Endothelial cell (in vitro differentiated cells): ENCODE data around the gene GNAI2. TPM values are rescaled to one million over a fixed set of nuclear protein-coding genes. Genes with fewer than 3 reads are reported as not detected.

ENCODE experiments used
- DNase-seq: peaks from one replicate; pipeline ENCODE4 v3.0.0; 2021; ENCODE audit warnings: low spot score
- H3K27ac Mint-ChIP-seq: one replicate; pipeline ENCODE4 v1.8.0; 2021; ENCODE audit warnings: mixed read lengths, inconsistent platforms; ENCODE audit not compliant: unreplicated experiment
- H3K27me3 Mint-ChIP-seq: one replicate; pipeline ENCODE4 v1.8.0; 2021; ENCODE audit warnings: mild to moderate bottlenecking, moderate library complexity, mixed read lengths, inconsistent platforms; ENCODE audit not compliant: unreplicated experiment
- H3K36me3 Mint-ChIP-seq: one replicate; pipeline ENCODE4 v1.8.0; 2021; ENCODE audit warnings: mild to moderate bottlenecking, low read depth, mixed read lengths, inconsistent platforms; ENCODE audit not compliant: unreplicated experiment
- H3K4me1 Mint-ChIP-seq: one replicate; pipeline ENCODE4 v1.8.0; 2021; ENCODE audit warnings: mild to moderate bottlenecking, mixed read lengths, inconsistent platforms; ENCODE audit not compliant: unreplicated experiment
- H3K4me3 Mint-ChIP-seq: one replicate; pipeline ENCODE4 v1.8.0; 2021; ENCODE audit warnings: mild to moderate bottlenecking, mixed read lengths, inconsistent platforms; ENCODE audit not compliant: unreplicated experiment
- H3K9me3 Mint-ChIP-seq: one replicate; pipeline ENCODE4 v1.8.0; 2021; ENCODE audit warnings: mixed read lengths, inconsistent platforms; ENCODE audit not compliant: unreplicated experiment
- total RNA-seq: library from RNA; stranded (reverse); fragmentation: NEBNext Ultra II Directional; extraction: Animal tissue kit (Norgen Biotek cat#: 25700); gene quantifications from one replicate; pipeline ENCODE4 v1.2.1, GENCODE V29; 2021; ENCODE audit not compliant: unreplicated experiment
- TF ChIP-seq, protein P1 (sequence below): fragments of 200-600 bp; sonication (generic); IDR thresholded peaks from one replicate; pipeline ENCODE4 v1.5.0; 2021; ENCODE audit warnings: antibody characterized with exemption; ENCODE audit not compliant: unreplicated experiment

GNAI2 gene
- total RNA-seq, 1 donor from 2014 or later: 771 TPM

DNA sequence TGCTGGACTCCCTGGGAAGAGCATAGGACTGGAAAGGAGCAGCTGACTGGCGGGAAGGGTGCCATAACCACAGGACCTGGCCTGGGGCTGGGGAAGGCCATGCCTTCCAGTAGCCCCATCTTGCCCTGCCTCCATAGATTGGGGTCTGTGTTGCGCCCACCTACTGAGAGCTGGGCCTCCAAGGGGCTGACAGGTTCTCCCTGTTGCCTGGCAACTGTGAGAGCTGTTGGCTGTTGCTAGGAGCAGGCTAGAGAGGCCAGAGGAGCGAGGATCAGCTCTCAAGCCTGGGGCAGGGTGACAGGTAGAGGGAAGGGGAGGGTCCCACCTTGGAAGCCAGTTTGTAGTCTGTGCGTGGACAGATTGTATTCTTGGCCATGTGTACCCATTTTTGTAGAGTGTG is 2.8 kb upstream of the GNAI2 start:
- Mint-ChIP-seq H3K4me3 (peak overlapping the region; percentile 12), H3K4me1 (peaks cover 32% of the 10 kb centered on the region), H3K27ac (no peak overlapping the region), H3K36me3 (peaks cover 18% of the 10 kb centered on the region), H3K9me3 (no peaks in the 10 kb centered on the region), H3K27me3 (peaks cover 22% of the 10 kb centered on the region)
- no peak for DNase-seq
- TF ChIP-seq, protein P1, sequence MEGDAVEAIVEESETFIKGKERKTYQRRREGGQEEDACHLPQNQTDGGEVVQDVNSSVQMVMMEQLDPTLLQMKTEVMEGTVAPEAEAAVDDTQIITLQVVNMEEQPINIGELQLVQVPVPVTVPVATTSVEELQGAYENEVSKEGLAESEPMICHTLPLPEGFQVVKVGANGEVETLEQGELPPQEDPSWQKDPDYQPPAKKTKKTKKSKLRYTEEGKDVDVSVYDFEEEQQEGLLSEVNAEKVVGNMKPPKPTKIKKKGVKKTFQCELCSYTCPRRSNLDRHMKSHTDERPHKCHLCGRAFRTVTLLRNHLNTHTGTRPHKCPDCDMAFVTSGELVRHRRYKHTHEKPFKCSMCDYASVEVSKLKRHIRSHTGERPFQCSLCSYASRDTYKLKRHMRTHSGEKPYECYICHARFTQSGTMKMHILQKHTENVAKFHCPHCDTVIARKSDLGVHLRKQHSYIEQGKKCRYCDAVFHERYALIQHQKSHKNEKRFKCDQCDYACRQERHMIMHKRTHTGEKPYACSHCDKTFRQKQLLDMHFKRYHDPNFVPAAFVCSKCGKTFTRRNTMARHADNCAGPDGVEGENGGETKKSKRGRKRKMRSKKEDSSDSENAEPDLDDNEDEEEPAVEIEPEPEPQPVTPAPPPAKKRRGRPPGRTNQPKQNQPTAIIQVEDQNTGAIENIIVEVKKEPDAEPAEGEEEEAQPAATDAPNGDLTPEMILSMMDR: no peak

DNA sequence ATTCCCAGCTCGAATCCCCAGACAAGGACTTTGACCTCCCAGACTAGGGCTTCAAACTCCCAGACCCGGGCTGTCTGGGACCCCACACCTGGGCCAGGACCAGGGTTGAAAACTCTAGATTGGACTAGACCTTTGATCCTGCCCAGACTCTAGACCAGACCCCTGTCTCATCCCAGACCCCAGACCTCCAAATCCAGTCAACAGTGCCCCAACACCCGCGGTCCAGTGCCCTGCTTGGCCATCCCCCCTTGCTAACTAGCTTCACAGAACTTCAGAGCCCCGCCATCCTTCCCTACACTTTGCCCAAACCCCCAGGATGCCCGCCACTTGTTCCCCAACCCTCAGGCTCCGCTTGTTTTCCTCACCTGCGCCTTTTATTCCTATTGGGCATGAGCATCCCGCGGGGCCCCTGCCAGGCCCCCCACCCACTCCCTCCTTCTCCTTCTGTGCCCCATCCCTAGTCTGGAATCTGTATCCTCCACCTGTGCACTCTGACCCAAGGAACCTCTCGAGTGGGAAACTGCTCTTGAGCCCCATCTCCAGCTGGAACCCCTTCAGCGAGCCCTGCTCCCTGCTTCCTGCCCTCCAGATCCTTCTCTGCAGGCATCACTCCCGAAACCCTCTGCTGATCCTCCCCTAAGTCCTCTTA is 604 bp downstream of the GNAI2 start:
- peak overlapping the region; percentile 100 for H3K4me3 Mint-ChIP-seq
- H3K27me3 Mint-ChIP-seq: peaks cover 26% of the 10 kb centered on the region
- H3K9me3 Mint-ChIP-seq: no peaks in the 10 kb centered on the region
- TF ChIP-seq, protein P1: no peak
- no peak for DNase-seq
- peaks cover 48% of the 10 kb centered on the region for H3K4me1 Mint-ChIP-seq
- peak overlapping the region; percentile 91 for H3K27ac Mint-ChIP-seq
- peaks cover 26% of the 10 kb centered on the region for H3K36me3 Mint-ChIP-seq

DNA sequence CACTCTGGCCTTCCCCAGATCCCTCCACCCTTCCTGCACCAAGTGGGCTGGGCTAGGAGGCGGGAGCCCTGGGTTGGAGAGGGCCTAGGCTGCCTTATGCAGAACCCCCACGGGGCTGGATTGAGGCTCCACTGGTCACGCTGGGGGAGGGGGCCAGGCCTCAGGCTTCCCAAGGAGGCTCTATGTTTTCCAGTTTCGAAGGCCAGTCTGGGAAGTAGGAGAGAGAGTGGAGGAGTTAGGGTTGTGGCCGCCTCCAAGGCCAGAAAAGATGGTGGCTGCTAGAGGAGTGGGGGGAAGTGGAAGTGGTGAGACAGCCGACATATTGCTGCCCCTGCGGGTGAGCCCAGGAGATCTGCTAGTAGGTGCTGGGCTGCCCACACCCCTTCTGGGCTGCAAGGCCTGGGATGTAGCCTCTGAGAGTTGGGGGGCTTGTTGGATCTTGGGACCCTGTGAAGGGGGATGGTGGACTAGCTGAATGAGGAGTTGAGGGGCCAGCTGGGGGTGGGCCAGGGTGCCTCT is 1.2 kb downstream of the GNAI2 start:
- Mint-ChIP-seq H3K36me3 (peaks cover 26% of the 10 kb centered on the region), H3K27me3 (peaks cover 27% of the 10 kb centered on the region), H3K9me3 (no peaks in the 10 kb centered on the region), H3K27ac (peak overlapping the region; percentile 89), H3K4me3 (peak overlapping the region; percentile 100), H3K4me1 (peaks cover 54% of the 10 kb centered on the region)
- DNase-seq: no peak
- TF ChIP-seq, protein P1: no peak

DNA sequence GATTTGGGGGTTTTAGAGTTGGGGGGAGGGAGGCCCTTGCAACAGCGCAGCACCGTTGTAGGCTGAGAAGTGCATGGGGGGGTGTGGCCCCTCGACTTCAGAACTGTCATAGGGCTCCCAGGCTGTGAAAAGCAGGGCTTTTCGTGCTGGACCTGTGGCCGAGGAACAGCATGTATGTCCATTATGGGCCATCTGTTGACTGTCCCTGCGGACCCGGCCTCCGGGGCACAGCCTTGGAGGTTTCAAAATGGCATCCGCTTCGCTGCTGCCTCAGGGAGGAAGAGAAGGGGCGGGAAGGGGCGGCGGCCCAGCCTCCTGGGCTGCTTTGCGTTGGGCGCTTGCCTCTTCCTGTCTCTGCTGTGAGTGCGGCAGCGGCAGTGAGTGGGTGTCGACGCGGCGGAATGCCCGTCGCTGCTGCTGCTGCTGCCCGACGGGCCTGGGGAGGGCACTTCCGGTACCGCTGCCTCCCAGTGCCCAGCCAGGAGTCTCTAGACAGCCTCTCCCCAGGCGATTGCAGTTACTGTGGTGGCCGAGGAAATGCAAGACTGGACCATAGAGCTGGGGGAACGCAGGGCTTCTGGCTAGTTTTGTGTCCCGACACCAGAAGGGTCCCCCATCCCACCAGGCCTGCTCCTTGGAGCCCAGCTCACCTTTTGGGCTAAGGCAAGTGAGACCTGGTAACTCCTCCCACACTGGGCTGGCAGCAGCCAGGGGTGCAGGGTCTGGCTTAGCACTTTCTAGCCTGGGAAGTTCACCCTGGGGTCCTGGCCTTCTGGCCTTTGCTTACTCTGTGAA is 1.9 kb downstream of the GNAI2 start:
- Mint-ChIP-seq H3K9me3 (no peaks in the 10 kb centered on the region), H3K27ac (peak overlapping the region; percentile 89), H3K4me3 (peak overlapping the region; percentile 100), H3K27me3 (peaks cover 24% of the 10 kb centered on the region), H3K36me3 (peaks cover 30% of the 10 kb centered on the region), H3K4me1 (peaks cover 56% of the 10 kb centered on the region)
- TF ChIP-seq, protein P1: no peak
- peak; percentile 74 for DNase-seq

DNA sequence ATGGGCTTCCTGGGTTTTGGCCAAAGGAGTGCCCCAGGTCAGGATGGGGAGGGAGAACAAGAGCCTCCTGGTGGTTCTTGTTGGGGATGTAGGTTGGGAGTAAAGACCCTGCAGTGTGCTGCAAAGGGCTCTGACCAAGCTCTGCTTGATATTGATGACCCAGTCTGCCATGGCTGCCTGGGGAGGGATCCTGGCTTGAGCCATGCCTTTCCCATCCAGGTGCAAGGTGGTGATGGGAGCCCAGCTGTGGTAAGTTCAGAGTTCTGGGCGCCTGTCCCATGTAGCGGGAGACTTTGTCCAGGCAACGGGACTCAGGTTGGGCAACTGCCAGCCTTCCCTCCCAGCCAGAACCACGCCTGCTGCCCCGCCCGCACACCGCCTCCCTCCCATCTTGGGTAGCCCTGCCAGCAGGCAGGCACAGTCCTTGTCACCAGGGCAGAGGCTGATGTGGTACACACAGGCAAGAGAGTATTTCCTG is 2.6 kb downstream of the GNAI2 start:
- peak overlapping the region; percentile 90 for H3K27ac Mint-ChIP-seq
- DNase-seq: no peak

More for the DNA sequence above, 2.6 kb downstream of the GNAI2 start:
- H3K4me1 Mint-ChIP-seq: peaks cover 57% of the 10 kb centered on the region
- H3K9me3 Mint-ChIP-seq: no peaks in the 10 kb centered on the region
- TF ChIP-seq, protein P1: no peak
- H3K36me3 Mint-ChIP-seq: peaks cover 30% of the 10 kb centered on the region
- H3K27me3 Mint-ChIP-seq: peaks cover 26% of the 10 kb centered on the region
- H3K4me3 Mint-ChIP-seq: peak overlapping the region; percentile 100
